NCI-H524 (cell line): ENCODE data around the gene LIPE.
"Not testable (repeated sequence)": the region's sequence is repeated elsewhere in the genome, so short reads cannot be mapped to it uniquely, and the experiment has no call there.

Source experiments
- DNase-seq, 2 experiments: peaks; one replicate each; lab custom pipeline; 2025; lab: John Stamatoyannopoulos, UW

LIPE gene, protein sequence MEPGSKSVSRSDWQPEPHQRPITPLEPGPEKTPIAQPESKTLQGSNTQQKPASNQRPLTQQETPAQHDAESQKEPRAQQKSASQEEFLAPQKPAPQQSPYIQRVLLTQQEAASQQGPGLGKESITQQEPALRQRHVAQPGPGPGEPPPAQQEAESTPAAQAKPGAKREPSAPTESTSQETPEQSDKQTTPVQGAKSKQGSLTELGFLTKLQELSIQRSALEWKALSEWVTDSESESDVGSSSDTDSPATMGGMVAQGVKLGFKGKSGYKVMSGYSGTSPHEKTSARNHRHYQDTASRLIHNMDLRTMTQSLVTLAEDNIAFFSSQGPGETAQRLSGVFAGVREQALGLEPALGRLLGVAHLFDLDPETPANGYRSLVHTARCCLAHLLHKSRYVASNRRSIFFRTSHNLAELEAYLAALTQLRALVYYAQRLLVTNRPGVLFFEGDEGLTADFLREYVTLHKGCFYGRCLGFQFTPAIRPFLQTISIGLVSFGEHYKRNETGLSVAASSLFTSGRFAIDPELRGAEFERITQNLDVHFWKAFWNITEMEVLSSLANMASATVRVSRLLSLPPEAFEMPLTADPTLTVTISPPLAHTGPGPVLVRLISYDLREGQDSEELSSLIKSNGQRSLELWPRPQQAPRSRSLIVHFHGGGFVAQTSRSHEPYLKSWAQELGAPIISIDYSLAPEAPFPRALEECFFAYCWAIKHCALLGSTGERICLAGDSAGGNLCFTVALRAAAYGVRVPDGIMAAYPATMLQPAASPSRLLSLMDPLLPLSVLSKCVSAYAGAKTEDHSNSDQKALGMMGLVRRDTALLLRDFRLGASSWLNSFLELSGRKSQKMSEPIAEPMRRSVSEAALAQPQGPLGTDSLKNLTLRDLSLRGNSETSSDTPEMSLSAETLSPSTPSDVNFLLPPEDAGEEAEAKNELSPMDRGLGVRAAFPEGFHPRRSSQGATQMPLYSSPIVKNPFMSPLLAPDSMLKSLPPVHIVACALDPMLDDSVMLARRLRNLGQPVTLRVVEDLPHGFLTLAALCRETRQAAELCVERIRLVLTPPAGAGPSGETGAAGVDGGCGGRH

DNA sequence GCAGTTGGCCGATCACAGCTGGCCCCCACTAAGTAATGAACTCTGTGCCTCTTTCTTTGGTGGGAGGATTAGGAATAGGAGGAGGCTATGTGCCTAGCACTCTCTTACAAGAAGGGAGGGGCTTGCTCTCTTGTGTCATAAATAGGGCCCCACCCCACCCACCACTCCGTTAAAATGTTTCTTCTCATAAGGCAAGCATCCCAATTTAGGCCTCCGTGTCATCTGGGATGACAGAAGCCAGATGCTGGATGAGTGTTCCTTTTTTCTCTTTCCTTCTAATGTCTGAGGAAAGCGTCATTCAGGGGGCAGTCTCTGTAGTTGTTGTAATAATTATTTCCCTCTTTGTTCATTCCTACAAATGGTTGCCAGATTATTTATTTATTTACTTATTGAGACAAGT is at the start of gene LIPE:
LIPE (minus strand) TSS at position 76 of the 400 bp plus-strand sequence. CDS start 239 bp downstream, outside the sequence.
- DNase-seq = peak; percentile 35 to 61

DNA sequence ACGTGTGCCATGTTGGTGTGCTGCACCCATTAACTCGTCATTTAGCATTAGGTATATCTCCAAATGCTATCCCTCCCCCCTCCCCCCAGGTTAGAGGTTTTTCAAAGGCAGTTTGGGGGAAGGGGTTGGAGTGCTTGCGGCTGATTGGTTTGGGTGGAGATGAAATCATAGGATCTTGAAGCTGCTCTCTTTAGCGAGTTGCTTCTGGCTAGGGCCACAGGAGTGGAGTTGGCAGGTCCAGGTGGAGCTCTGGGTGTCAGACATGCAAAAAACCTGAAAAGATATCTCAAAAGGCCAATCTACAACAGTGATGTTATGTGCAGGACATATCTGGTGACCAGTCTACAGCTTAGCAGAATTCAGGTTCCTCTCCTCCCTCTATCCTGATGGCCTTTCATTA is 48.2 kb upstream of the LIPE start:
- no peak for DNase-seq

DNA sequence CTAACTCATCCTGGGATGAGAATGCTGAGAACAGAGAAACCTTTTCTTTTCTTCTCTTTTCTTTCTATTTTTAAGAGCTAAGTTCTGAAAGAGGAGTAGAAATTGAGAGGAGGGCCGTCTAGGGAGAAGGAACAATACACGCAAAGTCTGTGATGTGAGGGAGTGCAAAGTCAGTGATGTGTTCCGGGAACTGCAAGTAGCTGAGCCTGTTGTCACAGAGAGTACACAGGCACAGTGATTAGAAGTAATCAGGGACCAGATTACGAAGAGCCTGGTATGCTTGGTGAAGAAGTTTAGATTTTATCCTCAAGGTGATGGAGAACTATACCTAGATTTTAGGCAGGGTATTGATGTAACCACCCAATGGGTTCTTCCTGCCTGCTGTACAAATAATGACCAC is 47.6 kb upstream of the LIPE start:
- DNase-seq = no peak

DNA sequence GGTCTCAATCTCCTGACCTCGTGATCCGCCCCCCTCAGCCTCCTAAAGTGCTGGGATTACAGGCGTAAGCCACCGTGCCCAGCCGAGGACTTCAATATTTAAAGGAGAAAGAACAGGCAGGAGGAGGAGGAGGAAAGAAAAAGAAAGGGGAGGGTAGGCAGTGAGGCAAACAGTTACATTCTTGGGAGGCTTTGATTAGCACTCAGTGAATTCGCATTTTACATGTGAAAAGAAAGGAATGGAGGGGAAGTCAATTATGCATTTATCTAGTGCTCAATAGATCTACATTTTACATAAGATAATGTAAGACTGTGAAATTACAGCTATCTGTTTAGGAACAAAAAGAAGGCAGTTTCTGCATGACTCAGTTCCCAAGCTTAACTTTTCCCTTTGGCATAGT is 46.5 kb upstream of the LIPE start:
- no peak for DNase-seq

DNA sequence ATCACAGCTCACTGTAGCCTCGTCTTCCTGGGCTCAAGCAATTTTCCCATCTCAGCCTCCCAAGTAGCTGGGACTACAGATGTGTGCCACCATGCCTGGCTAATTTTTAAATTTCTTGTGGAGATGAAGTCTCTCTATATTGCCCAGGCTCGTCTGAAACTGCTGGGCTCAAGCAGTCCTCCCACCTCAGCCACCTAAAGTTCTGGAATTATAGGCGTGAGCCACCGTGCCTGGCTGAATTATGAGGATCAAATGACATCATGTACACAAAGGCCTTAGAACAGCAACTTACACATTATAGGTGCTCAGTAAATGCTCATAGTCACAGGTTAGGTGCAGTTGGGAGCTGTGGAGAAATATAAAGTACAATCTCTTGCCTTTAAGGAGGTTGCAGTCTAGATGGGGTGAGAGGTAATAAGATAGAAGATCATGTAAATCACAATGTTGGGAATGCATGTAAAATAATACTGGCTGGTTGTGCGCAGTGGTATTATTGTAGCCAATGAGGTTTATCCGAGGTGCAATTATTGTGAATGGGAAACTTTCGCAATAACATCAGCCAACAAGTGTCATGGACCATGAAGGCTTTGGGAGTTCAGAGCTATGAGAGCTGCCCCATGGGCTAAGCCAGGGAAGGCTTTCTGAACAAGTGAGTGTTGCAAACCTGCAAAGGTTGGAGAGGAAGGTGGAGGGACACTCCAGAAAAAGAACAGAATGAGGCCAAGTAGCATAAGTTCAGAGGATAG is 45.4 kb upstream of the LIPE start:
- no peak for DNase-seq

DNA sequence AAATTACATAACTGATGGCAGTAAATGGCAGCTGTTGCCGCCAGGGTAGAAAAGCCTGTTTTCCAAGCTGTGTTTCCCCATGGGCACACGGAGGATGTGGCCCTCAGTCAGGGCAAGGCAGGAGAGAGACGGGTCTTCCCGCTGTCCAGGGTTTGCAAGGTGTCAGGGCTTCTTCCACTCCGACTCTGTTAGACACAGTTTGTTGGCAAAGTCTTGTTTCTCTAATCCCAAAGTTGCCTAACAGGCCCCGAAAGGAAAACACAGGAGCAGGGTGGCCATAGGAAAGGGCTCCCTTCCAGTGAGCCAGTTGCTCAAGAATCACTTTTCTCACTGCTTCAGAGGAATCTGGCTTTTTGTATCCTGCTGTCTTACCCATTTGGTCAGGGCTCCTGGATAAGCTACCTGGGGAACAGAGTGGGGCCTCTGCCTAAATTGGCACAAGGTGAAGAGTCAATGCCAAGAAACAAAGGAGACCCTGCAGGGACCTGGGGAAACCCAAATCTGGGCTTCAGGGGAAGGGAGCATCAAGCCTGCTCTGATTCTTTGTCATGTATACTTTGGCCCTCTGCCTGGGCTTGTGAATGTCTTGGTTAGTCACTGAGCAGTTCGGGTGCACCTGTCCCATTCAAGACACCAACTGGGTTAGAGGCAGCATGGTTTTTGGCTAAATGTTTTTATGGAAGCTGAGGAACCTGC is 44.5 kb upstream of the LIPE start:
- DNase-seq = no peak

DNA sequence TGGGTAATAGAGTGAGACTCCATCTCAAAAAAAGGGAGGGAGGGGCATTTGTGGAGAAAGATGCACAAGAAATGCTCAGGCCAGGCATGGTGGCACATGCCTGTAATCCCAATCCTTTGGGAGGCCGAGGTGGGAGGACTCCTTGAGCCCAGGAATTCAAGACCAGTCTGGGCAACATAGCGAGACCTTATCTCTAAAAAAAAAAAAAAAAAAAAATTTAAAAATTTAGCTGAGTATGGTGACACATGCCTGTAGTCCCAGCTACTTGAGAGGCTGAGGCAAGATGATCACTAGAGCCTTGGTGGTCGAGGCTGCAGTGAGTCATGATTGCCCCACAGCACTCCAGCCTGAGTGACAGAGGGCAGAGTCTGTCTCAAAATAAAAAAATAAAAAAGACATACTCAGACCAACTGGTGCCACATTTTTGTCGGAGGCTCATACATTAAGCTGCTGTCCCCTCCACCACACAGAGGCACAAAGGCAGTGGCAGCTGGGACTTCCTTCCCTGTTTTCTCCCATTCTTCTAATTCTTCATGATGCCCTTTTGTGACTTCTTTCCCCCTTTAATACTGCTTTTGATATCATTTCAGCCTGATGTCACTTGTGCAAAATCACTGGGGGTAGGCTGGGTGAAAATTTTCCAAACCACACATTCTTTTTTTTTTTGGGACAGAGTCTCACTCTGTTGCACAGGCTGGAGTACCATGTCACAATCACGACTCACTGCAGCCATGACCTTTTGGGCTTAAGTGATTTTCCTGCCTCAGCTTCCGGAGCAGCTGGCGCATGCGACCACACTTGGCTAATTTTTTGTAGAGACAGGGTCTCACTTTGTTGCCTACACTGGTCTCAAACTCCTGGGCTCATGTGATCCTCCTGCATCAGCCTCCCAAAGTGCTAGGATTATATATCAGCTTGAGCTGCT is 42.4 kb upstream of the LIPE start:
- DNase-seq = no peak

DNA sequence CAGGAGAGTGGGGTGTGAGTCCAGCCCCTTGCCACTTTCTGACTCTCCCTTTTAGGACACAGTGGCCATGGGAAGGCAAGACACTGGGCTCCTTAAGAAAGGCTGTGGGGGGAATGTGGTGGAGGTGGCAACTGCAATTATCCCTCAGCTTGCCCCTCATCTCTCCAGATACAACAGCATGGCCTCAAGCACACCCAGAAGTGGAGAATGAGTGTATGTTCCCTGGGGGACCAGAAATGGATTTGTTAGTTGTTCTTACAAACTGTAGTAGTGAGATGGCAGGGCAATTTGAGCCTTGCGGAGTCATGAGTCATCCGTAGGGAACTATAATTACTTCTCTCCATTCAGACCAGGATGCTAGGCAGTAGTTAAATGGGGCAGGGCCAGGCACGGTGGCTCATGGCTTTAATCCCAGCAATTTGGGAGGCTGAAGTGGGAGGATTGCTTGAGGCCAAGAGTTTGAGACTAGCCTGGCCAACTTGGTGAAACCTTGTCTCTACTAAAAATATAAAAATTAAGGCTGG is 41.1 kb upstream of the LIPE start:
- no peak for DNase-seq

DNA sequence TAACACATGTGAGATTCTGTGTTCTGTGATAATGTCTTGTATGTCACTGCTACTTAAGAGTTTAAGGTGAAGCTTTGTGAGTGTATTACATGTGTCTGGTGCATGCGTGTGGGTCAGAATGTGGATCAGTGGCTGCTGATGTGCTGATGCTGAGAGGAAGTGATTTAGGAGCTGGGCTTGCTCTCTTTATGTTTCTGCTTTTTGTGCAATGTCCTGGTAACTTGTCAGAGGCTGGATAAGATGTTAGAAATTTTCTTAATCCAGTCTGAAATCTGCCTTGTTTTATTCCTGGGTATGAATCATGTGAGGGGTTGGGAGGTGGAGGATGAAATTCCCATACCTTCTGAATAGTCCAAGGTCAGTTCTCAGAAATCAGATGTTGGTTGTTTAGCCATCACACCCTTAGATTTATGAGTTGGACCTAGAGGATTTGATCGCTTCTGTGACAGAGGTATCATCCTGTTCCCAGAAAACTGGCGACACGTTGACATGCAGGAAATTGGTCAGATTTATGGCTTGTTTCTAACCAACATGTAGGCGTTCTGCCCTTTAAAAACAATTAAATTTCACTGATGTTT is 40.1 kb upstream of the LIPE start:
- DNase-seq = no peak

DNA sequence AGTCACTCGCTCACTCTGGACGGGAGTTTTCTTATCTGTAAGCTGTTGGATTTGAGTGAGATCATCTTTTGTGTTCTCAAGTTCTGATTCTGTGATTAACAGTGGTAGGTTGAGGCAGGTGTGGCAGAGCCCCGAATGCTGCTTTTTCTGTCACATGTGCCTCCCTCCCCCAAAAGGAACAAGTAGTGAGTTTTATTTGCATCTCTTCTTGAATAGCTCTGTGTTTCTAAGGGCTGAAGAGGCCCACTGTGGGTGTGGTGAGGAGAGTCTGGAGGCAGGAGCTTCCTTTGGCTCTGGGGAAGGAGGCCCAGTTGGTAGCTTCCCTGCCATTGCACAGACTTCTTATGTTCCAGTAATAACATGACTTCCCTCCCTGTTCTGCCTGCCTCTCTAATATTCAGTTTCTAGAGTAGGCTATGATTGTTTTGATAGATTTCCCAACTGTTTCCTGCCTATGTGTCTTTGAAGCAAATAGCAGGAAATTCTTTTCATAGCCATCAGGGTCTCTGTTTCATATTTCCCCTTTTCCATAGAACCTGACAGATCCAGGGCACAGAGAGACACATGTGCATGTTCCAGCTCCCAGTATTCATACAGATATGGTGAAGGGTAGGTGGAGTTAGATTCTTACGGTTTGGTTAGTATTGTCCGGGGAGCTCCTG is 39.5 kb upstream of the LIPE start:
- DNase-seq = no peak

DNA sequence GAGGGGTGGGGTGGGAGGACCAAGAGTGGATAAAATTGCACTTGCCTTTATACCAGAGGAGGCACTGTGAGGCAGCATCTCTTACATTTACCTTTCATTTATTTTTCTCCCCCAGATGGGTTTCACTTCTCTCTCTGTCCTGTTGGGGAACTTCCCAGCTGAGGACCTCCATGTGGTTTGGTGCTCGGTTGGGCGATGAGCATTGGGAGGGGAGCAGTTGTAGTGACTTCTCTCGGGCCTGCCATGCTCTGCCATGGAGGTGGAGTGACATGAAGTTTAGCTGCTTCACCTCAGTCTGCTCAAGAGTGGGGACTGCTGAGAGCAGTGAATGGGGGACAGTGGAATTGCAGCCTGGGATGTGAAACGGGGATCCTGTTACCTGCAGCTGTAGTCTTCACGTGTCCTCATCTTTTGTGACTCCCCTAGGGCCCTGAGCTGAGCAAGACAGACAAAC is 38.7 kb upstream of the LIPE start:
- no peak for DNase-seq

DNA sequence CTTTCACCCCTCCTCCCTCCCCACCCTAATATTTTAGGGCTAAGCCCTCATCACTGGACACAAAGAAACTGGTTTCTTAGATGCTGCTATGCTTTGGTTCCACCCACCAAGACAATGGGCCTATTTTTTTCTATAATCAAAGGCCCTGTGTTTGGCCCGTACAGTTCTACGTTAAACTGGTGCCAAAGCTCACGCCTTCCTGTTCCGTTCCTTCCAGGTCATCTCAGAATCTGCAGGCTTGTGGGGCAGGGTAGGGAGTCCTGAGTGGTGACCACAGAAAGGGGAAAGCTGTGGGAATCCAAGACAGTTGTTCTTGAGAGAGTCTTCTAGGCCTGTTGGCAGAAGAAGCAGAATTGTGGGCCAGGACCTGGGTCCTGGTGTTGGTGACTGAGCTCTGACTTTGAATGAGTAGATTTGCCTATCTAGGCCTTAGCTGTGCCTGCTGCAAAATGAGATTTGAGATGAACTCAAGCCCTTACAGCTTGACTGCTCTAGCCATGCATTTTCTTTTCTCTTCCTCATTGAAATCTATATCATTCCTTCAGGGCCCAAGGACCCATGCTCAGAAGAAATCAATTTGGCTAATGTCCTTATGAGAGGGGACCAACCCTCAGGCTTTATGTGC is 34.6 kb upstream of the LIPE start:
- no peak for DNase-seq

DNA sequence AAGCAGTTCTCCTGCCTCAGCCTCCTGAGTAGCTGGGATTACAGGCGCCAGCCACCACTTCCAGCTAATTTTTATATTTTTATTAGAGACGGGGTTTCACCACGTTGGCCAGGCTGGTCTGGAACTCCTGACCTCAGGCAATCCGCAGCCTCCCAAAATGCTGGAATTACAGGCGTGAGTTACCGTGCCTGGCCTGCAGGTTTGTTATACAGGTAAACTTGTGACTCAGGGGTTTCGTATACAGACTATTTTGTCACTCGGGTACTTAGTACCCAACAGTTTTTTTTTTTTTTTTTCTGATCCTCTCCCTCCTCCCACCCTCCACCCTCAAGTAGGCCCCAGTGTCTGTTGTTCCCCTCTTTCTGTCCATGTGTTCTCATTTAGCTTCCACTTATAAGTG is 34.0 kb upstream of the LIPE start:
- not testable (repeated sequence) for DNase-seq

DNA sequence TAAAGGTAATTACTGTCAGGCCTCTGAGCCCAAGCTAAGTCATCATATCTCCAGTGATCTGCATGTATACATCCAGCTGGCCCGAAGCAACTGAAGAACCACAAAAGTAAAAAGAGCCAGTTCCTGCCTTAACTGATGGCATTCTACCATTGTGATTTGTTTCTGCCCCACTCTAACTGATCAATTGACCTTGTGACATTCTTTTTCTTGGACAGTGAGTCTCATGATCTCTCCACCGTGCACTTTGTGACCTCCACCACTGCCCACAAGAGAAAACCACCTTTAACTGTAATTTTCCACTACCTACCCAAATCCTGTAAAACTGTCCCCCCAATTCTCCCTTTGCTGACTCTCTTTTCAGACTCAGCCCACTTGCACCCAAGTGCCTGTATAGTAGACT is 32.7 kb upstream of the LIPE start:
- no peak for DNase-seq

DNA sequence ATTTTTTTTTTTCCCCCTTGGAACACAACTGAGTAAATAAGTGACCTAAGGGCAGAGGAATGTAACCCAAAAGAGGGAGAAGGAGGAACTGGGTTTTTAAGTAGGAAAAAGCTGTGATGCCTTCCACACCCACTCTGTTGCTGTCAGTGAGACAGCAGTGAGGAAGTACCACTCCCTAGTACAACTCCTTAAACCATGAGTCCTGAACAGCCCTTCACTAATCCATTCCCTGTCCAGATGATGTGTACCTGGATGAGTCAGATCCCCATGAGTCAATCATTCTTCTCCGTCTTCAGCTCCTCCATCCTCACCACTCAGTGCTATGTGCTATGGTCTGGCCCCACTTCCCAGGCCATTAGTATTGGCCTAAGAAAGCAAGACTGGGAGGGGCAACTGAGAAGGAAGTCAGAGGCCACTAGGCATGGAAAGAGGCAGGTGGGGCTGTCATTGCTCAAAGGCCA is 28.5 kb upstream of the LIPE start:
- no peak for DNase-seq

DNA sequence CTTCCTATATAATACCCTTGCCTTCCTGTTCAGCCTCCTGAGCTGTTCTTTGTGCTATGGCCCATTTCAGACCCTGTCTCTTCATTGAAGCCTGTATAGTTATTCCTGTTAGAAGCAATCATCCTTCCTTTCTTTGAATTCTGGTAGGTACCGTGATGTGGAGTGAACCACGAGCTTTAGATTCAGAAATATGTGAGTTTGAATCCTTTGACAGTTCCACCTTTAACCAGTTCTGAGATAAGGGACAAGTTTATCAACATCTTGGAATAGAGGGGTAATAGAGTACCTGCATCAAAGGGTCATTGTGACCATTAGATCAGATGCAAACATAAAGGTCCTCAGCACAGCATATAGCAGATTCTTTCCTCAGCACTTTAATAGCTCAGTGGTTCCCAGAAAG is 27.9 kb upstream of the LIPE start:
- no peak for DNase-seq

DNA sequence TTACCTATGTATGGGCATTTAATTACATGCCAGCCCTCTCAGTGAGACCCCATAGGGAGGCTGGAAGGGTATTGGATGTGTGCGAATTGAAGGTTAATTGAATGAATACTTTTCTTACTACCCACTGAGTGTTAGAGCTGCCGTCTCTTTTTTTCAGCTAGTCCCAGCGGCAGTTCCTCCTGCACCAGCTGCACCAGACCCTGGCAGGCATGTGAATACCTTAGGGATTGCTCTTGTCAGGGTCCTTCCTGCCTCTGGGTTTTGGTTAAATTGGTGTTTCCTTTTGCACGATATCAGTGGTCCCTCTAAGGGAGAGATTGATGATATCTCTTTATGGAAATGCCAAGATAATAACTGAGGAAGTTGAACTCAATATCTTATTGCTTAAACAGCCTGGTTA is 25.4 kb upstream of the LIPE start:
- no peak for DNase-seq

DNA sequence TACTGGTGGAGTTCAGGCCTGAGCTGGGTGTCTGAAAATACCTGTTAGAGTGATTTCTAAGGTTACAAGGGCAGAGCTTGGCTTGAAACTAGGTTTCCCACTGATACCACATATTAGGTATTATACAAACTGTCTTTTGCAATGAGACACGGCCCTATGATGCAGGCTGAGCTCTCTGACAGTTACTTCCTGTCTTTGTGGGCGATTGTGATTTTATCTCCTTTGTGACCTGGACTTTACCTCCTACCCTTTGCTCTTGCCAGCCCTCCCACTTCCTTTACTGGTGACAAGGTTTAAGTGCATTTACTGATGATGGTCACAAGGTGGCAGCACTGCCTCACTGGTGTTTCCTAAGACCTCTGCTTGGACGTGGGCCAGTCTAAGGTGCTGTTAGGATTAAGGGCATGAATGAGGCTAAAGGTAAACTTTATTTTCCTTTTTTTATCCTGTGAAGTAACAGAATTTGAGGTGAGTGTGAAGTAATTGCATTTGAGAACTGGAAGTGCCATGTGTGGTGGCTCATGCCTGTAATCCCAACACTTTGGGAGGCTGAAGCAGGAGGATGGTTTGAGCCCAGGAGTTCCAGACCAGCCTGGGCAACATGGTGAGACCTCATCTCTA is 23.2 kb upstream of the LIPE start:
- DNase-seq = peak; percentile 52 to 68
